ENCODE measurements around the gene ZFP36L1.
"Not testable (repeated sequence)": the region's sequence is repeated elsewhere in the genome, so short reads cannot be mapped to it uniquely, and the experiment has no call there.

ZFP36L1 gene

GRCh38 chr14:68784226-68784910 lies 8.5 kb downstream of the ZFP36L1 start:
- no peak for DNase-seq (ENCODE audit: low read depth in 2 of 2)

- no peak for DNase-seq (ENCODE audit: low read depth in 2 of 2)
Measured at GRCh38 chr14:68783408-68784225, 9.2 kb downstream of the ZFP36L1 start.

DNA sequence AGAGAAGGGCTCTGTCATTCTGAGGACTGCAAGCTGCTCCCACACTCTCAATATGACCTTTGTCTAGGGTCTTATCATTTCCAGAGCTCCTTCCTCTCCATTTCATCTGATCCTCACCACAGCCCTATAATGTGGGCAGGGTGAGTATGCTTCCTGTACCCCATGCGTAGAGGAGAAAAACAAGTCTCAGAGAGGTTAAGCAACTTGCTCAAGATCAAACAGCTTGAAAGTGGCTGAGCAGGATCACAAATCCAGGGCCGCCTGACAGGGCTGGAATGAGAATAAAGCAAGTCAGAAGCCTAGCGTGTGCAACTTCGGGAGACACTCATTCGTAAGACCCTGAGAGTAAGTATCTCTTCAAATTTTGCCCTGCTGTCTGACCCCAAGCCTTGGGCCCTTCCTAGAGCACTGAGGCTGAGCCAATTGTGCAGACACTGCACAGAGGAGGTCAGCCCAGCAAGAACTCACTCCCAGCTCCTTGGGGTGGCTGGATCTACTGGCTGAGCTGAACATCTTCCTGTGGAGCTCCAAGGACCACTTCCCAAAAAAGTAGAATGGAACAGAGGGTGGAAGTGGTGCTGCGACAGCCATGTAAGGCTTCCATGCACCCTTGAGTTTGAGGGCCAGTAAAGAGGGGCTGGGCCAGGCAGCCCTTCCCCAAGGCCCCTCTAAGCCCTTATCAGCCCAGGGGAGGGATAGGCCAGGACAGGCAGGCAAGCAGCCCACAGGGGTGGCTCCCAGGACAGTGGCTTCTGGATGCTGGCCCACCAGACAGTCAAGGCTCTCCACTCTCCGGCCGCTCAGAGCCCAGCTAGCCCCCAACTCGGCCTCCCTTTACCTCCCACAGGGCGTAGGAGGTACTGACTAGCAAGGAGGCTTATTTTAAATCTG lies 10.5 kb downstream of the ZFP36L1 start:
- no peak for DNase-seq (ENCODE audit: low read depth in 2 of 2)

DNA sequence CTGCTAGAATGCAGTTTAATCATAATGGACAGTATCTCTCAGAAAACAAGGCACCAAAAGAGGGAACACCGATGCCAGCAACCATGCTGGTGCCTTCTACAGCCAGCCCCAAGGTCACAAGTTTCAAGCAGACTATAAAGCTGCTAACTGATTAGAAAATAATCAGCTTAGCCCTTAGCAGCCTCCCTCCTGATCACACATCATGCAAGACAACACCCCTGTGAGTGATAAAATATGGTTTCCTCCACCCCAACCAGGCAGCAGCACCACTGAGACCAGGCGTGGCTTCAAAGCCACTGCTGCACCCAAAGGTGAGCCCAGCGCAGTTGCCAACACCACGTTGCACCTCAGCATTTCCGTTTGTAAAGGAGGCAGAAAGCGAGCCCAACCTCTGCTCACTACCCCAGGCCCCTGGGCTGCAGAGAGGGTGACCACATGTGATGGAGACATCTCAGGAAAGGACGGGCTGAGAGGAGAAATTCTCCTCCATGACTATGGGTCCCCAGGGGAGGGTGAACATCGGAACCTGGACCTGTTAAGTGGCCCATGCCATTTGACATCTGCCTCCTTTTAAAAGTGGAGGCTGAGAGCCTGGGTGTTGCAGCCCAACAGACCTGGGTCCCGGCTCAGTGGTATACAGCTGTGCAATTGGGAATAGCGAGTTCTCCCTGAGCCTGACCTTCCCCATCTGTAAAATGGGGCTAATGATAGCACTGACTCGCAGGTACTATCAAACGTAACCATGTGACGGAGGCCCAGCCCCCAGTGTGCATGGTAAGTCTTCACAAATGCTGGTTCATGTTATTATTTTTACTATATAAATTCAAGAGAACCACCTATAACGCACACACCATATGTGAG lies 11.5 kb downstream of the ZFP36L1 start:
- no peak for DNase-seq (ENCODE audit: low read depth in 2 of 2)

- no peak for DNase-seq (ENCODE audit: low read depth in 2 of 2)
Measured at GRCh38 chr14:68780358-68781160, 12.3 kb downstream of the ZFP36L1 start.

DNA sequence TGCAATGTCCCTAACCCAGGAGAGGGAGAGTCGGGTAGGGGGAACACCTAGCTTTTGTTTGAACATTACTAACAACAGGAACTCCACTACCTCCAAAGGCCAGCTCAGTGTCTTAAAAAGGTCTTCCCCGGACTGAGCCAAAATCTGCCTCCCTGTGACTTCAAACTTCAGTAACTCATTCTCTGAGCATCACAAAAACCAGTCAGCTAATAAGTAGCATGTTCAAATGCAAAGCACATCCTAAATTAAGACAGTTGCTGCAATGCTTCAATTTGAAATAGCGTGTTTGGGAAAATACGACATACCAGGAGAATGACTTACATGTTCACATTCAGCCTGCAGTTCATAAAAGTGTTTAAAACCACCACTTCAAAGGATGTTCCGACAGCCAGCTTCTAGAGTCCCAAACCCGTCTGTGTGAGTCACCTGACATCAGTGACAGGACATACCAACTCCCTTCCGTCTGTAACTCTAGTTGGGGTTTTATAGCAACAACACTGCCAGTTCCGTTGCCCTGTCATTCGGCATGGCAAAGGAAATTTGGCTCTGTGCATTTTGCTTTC lies 13.0 kb downstream of the ZFP36L1 start:
- no peak for DNase-seq (ENCODE audit: low read depth in 2 of 2)

DNA sequence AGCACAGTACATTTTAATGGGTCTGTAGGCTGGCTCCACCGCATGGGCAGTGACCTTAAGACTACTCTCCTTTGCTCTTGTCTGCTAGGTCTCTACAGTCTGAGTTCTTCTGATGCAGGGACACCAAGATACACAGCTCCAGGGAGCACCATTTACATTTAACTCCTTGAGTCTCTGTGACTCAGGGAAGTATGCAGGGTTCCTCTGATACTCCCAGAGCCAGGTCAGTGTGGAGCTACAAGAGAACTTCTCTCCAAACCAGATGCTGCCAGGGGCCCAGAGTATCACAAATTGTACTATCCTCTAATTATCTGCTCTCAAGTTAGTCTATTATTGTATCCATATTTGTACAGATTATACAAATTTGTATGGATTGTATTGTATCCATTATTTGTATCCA lies 15.2 kb downstream of the ZFP36L1 start:
- DNase-seq (ENCODE audit: low read depth in 2 of 2) = no peak

- no peak for DNase-seq (ENCODE audit: low read depth in 2 of 2)
Measured at GRCh38 chr14:68775614-68776126, 17.2 kb downstream of the ZFP36L1 start.

DNA sequence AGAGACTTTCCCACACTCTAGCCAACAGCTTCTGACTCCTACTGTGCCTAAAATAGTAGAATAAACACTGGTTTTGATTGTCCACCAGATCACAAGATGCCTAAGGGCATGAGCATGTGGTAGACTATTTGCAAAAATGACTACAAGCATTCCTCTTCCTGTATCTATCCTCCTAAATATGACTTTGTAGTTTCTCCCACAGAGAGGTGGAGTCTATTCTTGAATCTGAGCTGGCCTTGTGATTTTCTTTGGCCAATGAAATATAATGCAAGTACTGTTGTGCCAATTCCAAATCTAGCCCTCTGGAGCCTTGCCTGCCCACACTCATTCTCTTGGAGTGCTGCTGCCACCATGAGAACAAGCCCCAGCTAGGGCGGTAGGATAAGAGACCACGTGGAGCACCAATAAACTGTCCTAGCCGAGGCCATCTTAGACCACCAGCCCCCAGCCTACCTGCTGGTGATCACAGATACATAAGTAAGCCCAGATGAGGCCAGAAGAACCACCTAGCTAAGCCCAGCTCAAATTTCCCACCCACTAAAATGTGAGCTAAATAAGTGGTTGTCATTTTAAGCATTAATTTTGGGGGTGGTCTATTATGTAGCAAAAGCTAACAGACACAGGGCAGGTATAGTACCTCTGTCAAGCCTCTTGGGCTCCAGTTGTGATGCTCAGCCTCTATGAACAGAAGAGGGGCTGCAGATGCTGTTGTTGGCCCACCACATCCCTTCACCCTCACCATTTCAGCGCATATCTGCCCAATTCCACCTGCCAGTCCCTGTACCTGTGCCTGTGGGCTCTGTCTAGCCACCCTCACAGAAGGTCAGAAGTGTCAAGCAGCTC lies 17.9 kb downstream of the ZFP36L1 start:
- DNase-seq (ENCODE audit: low read depth in 2 of 2) = no peak

- DNase-seq (ENCODE audit: low read depth in 2 of 2) = no peak
Measured at GRCh38 chr14:68772761-68773381, 20.0 kb downstream of the ZFP36L1 start.

- no peak for DNase-seq (ENCODE audit: low read depth in 2 of 2)
Measured at GRCh38 chr14:68771631-68772030, 21.2 kb downstream of the ZFP36L1 start.

DNA sequence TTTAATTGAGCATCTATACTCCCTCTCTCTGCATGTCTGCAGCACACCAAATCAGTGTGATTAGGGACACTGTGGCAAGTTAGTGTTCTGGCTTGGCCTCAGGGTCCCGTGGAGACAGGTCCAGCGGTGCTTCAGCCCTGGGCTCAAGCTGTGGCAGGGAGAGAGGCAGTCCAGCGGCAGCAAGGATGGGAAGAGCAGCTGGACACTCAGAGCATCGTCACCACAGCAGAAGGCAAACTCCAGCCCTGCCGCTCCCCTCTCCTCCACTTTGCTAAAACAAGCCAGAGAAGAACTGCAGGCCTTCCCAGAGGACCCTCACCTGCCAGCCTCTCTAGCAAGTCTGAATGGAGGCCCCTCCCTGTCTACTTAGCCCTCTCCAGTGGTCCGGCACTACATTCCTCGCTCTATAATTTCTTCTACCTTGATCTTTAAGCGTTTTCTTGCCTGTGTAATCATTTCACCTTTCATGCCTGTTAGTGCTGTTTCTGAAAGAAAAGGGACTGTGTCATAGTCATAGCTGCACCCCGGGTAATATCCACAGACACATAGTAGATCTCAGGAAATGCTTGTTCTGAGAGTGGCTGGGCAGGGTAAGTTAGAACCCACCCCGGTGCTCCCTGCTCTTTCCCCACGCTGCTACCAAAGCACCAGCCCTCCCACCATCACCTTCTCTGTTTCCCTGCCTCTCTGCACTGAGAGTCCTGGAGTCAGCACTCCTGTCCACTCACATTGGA lies 22.1 kb downstream of the ZFP36L1 start:
- DNase-seq (ENCODE audit: low read depth in 2 of 2) = no peak

- no peak for DNase-seq (ENCODE audit: low read depth in 2 of 2)
Measured at GRCh38 chr14:68770051-68770450, 22.8 kb downstream of the ZFP36L1 start.

DNA sequence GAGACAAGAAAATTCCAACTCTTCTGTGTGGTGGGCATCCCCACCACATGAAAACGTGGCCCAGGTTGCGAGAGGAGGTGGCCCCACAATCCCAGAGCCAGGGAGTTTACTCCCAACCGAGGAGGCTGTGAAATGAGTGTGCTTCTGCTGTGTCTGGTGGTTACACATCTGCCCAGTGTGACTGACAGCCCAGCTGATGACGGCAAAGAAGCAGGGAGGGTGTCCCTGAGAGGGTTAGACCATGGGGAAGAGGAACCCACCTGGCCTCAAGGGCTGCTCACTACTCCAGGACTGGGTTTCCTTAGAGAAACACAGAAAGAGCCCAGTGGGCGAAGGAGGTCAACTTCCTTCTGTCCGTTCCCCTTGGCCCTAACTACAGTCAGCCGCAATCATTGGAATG lies 24.6 kb downstream of the ZFP36L1 start:
- DNase-seq (ENCODE audit: low read depth in 2 of 2) = no peak

GRCh38 chr14:68767248-68767645 lies 25.6 kb downstream of the ZFP36L1 start:
- DNase-seq (ENCODE audit: low read depth in 2 of 2) = no peak

DNA sequence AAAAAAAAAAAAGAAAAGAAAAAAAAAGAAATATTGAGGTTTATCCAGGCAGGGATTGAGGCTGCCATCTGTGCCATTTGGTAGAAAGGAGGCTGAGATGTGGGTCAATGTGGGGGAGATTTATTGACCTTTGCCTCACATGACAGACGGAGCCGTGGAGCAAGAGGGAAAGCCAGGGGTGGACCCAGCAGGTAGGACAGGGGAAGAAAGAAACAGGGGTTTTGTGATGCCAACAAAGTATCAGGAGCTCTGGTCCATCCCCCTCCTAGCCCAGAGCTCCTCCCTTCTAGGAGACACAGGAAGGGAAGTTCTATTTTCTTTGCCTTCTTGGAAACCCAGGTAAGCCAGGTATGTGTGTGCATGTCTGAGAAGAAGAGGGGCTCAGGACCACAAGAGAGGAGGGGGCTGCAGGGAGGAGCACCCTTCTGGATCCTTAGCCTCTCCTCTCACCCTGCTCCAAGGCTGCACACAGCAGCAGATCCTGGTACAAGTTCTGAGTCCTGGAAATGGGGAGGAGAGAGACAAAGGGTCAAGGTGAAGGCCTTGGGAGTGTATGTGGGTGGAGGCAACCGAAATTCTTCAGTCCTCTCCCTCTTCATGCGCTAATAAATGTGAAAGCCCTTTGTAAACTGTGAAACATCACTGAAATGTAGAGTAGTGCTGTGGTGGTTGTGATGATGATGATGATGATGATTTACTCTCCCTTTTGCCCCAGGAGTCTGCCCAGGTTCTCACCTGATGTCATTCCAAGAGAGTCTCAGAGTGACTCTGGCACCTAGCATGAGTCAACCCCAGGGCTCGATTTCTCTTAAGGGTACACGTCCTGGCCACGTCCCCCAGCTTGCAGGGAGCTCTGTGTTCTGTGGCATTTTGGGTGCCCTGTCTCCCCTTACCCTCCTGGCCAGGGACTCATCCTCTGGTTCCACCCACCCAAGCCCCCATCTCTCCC lies 26.3 kb downstream of the ZFP36L1 start:
- no peak for DNase-seq (ENCODE audit: low read depth in 2 of 2)

DNA sequence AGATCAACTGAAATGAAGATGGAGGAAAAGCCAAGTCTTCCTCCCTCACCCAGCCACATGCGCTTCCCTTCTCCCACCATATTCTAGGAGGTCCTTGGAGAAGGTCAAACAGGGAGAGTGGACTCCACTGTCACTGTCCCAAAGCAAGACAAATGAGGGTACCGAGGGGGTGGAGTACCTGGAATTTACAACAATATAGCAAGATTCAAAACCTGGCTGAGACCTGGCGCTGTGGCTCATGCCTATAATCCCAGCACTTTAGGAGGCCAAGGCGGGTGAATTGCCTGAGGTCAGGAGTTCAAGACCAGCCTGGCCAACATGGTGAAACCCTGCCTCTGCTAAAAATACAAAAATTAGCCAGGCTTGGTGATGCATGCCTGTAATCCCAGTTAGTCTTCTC lies 29.0 kb downstream of the ZFP36L1 start:
- DNase-seq (ENCODE audit: low read depth in 2 of 2) = not testable (repeated sequence)

All from stimulated activated CD4-positive, alpha-beta T cell treated with anti-CD3 and anti-CD28 coated beads, Interleukin-1b, Interleukin-23, amount 100 ng/mL, for 4 hours (primary cell).